Glutamatergic neuron (in vitro differentiated cells): ENCODE measurements around the gene TXN. TPM values are rescaled to one million over a fixed set of nuclear protein-coding genes. Genes with fewer than 3 reads are reported as not detected.
"Not testable (repeated sequence)": the region's sequence is repeated elsewhere in the genome, so short reads cannot be mapped to it uniquely, and the experiment has no call there.

Experiments
- DNase-seq: peaks from one replicate; pipeline ENCODE4 v3.0.0; 2022
- H3K27ac Mint-ChIP-seq: one replicate; pipeline ENCODE4 v1.8.0; 2020; ENCODE audit warnings: mild to moderate bottlenecking, mixed read lengths, inconsistent platforms; ENCODE audit not compliant: unreplicated experiment
- H3K27me3 Mint-ChIP-seq: one replicate; pipeline ENCODE4 v1.8.0; 2020; ENCODE audit warnings: mild to moderate bottlenecking, moderate library complexity, mixed read lengths, inconsistent platforms; ENCODE audit not compliant: unreplicated experiment
- H3K36me3 Mint-ChIP-seq: one replicate; pipeline ENCODE4 v1.8.0; 2020; ENCODE audit warnings: mild to moderate bottlenecking, mixed read lengths, inconsistent platforms; ENCODE audit not compliant: unreplicated experiment
- H3K4me1 Mint-ChIP-seq: one replicate; pipeline ENCODE4 v1.8.0; 2020; ENCODE audit warnings: mild to moderate bottlenecking, low read depth, mixed read lengths, inconsistent platforms; ENCODE audit not compliant: unreplicated experiment
- H3K4me3 Mint-ChIP-seq: one replicate; pipeline ENCODE4 v1.8.0; 2020; ENCODE audit warnings: mild to moderate bottlenecking, mixed read lengths, inconsistent platforms; ENCODE audit not compliant: unreplicated experiment
- H3K9me3 Mint-ChIP-seq: one replicate; pipeline ENCODE4 v1.8.0; 2020; ENCODE audit warnings: mild to moderate bottlenecking, moderate library complexity, mixed read lengths, inconsistent platforms; ENCODE audit not compliant: unreplicated experiment
- CTCF ChIP-seq: fragments of 200-600 bp; sonication (generic); IDR thresholded peaks from one replicate; pipeline ENCODE4 v1.5.0; 2021; ENCODE audit not compliant: partially characterized antibody, unreplicated experiment
- total RNA-seq: library from RNA; stranded (reverse); fragmentation: NEBNext Ultra II Directional; extraction: Animal tissue kit (Norgen Biotek cat#: 25700); gene quantifications from one replicate; pipeline ENCODE4 v1.2.1, GENCODE V29; 2021; ENCODE audit not compliant: unreplicated experiment

TXN gene
- total RNA-seq, 1 donor from 2014 or later = 165 TPM

GRCh38 chr9:110255034-110255462, 1.3 kb downstream of the TXN start:
- H3K4me1 Mint-ChIP-seq = peaks cover 12% of the 10 kb centered on the region
- H3K4me3 Mint-ChIP-seq = peak overlapping the region; percentile 99
- no peaks in the 10 kb centered on the region for H3K36me3 Mint-ChIP-seq
- peak; percentile 32 for DNase-seq
- peaks cover 14% of the 10 kb centered on the region for H3K9me3 Mint-ChIP-seq
- H3K27me3 Mint-ChIP-seq = peaks cover 6% of the 10 kb centered on the region
- H3K27ac Mint-ChIP-seq = peak overlapping the region; percentile 74
- TF ChIP-seq CTCF = no peak

- peak overlapping the region; percentile 74 for H3K27ac Mint-ChIP-seq
- DNase-seq = no peak
Measured at GRCh38 chr9:110254500-110254899, 1.8 kb downstream of the TXN start.

GRCh38 chr9:110252509-110253139, 3.7 kb downstream of the TXN start:
- TF ChIP-seq CTCF = no peak
- peaks cover 6% of the 10 kb centered on the region for H3K27me3 Mint-ChIP-seq
- H3K27ac Mint-ChIP-seq = no peak overlapping the region
- DNase-seq = no peak
- peaks cover 11% of the 10 kb centered on the region for H3K4me1 Mint-ChIP-seq
- no peaks in the 10 kb centered on the region for H3K36me3 Mint-ChIP-seq
- H3K4me3 Mint-ChIP-seq = no peak overlapping the region
- peaks cover 11% of the 10 kb centered on the region for H3K9me3 Mint-ChIP-seq

More at GRCh38 chr9:110254500-110254899, 1.8 kb downstream of the TXN start:
- H3K9me3 Mint-ChIP-seq = peaks cover 12% of the 10 kb centered on the region
- H3K27me3 Mint-ChIP-seq = peaks cover 6% of the 10 kb centered on the region
- TF ChIP-seq CTCF = no peak
- H3K4me3 Mint-ChIP-seq = peak overlapping the region; percentile 99
- H3K36me3 Mint-ChIP-seq = no peaks in the 10 kb centered on the region
- peaks cover 12% of the 10 kb centered on the region for H3K4me1 Mint-ChIP-seq

- not testable (repeated sequence) for H3K4me3 Mint-ChIP-seq, H3K27me3 Mint-ChIP-seq, H3K9me3 Mint-ChIP-seq, H3K27ac Mint-ChIP-seq, H3K36me3 Mint-ChIP-seq, DNase-seq, H3K4me1 Mint-ChIP-seq
Measured at GRCh38 chr9:110251770-110252169, 4.5 kb downstream of the TXN start.

DNA sequence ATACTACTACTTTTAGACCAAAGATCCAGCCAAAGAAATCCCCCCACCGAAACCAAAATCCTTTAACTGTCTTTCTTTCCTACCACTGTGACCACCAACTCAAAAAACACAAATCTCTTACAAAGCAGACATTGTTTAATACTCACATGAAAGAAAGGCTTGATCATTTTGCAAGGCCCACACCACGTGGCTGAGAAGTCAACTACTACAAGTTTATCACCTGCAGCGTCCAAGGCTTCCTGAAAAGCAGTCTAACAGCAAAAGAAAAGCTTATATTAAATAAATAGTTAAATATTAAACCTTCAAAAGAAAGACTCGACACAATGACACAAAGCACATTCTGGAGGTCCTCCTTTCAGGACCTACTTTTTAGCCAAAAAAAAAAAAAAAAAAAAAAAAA, 5.1 kb downstream of the TXN start:
- Mint-ChIP-seq H3K36me3 (no peaks in the 10 kb centered on the region), H3K27me3 (peaks cover 3% of the 10 kb centered on the region), H3K4me3 (no peak overlapping the region), H3K4me1 (peaks cover 7% of the 10 kb centered on the region), H3K9me3 (peaks cover 5% of the 10 kb centered on the region), H3K27ac (no peak overlapping the region)
- TF ChIP-seq CTCF = no peak
- DNase-seq = no peak
